Stomach (tissue), 9 donors: ENCODE results near the gene ARHGAP28. TPM values are rescaled to one million over a fixed set of nuclear protein-coding genes. Genes with fewer than 3 reads are reported as not detected.

Experiments
- DNase-seq, 2 donors: peaks; one replicate each; pipeline versions ENCODE4 v3.0.0 to v3.0.0-alpha.2; 2013 to 2019
- H3K27ac ChIP-seq, 5 donors: fragments of 200-600 bp in 4 of 5; sonication (generic) in 4 of 5; one replicate each; pipeline ENCODE4 v1.5.1; 2013 to 2019; ENCODE audit warnings: mild to moderate bottlenecking in 1 of 5, moderate library complexity in 1 of 5
- H3K27me3 ChIP-seq, 3 donors: fragments of 200-600 bp; sonication (generic); one replicate each; pipeline ENCODE4 v1.5.1; 2017 to 2019; ENCODE audit warnings: mixed run types in 1 of 3
- H3K36me3 ChIP-seq, 4 donors: fragments of 200-600 bp; sonication (generic); 1 replicate in 3 of 4; 2 replicates in 1 of 4; pipeline ENCODE4 v1.5.1; 2016 to 2019
- H3K4me1 ChIP-seq, 4 donors: fragments of 200-600 bp; sonication (generic); one replicate each; pipeline ENCODE4 v1.5.1; 2016 to 2019
- H3K4me3 ChIP-seq, 4 donors: fragments of 200-600 bp; sonication (generic) in 3 of 4; one replicate each; pipeline ENCODE4 v1.5.1; 2016 to 2019; ENCODE audit warnings: mild to moderate bottlenecking in 1 of 4
- H3K9me3 ChIP-seq, 4 donors: fragments of 200-600 bp; sonication (generic); one replicate each; pipeline ENCODE4 v1.5.1; 2016 to 2019
- CTCF ChIP-seq, 7 experiments: fragments of 450-650 bp in 4 of 7; fragments of 200-600 bp in 3 of 7; sonication (generic) in 3 of 7; IDR thresholded peaks; one replicate each; pipeline ENCODE4 v1.5.1; 2016 to 2019; ENCODE audit warnings: antibody characterized with exemption in 7 of 7, control low read depth in 2 of 7, mild to moderate bottlenecking in 1 of 7
- EP300 ChIP-seq: sonication (generic); formaldehyde crosslinking; IDR thresholded peaks from one replicate; pipeline ENCODE4 v1.6.1; 2017; ENCODE audit warnings: antibody characterized with exemption
- POLR2A ChIP-seq, 4 donors: fragments of 450-650 bp; IDR thresholded peaks; one replicate each; pipeline ENCODE4 v1.6.1; 2016; ENCODE audit warnings: antibody characterized with exemption in 4 of 4, control low read depth in 2 of 4, mild to moderate bottlenecking in 1 of 4, moderate library complexity in 1 of 4
- POLR2AphosphoS5 ChIP-seq, 3 donors: sonication (generic); formaldehyde crosslinking; IDR thresholded peaks; one replicate each; pipeline ENCODE4 v1.6.1; 2016; ENCODE audit warnings: antibody characterized with exemption in 3 of 3
- WGBS, 5 donors: extraction: QIAGEN DNeasy Blood & Tissue Kit in 3 of 5; methylation state at CpG; one replicate each; pipeline versions ENCODE4 v1.1.5 to v1.1.7; 2013 to 2018; 5-methylcytosine and 5-hydroxymethylcytosine counted together
- intact Hi-C: fragments of 100-400 bp; cut with DNase I; formaldehyde crosslinking; loops from one replicate; pipeline ENCODE4 v1.15.1; 2023; ENCODE audit warnings: low total_unique reads
- polyA plus RNA-seq, 3 donors: library from polyadenylated mRNA; stranded (reverse); fragments of 200-250 nt; gene quantifications; one replicate each; pipeline ENCODE4 v1.2.3, GENCODE V29; 2013
- total RNA-seq, 5 donors: library from RNA; depleted of rRNA; stranded (reverse); fragments of >200 nt; gene quantifications; one replicate each; pipeline versions ENCODE4 v1.1.0 to v1.2.3, GENCODE V29; 2014 to 2016
- donor health status: healthy with polysubstance abuse.
- donor health status: Bipolar disorder and iron deficiency.
- donor health status: healthy.

ARHGAP28 gene
- total and polyA plus RNA-seq, 8 donors: 0.73 to 33.8 (median 3.6) TPM

DNA sequence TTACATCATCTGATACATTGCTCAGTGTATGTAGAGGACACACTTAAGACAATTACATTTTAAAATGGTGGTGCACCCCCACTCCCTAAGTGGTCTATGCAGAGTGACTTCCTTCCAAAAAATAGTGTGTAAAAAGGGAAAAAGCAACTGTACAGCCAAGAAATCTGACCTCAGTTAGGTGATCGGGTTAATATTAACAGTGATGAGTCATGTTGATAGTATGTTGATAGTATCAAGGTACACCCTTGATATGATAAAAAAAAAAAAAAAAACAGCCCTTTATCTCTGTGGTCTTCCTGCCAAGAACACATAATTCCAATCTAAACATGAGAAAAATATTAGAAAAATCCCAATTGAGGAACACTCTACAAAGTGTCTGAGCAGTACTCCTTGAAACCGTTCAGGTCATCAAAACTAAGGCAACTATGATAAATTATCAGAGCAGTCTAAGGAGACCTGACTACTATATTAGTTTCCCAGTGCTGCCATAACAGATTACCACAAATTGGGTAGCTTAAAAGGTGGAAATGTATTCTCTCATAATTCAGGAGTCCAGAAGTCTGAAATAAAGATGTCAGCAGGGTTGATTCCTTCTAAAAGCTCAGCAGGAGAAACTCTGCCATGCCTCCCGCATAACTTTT is 171.9 kb downstream of the ARHGAP28 start:
- Histone ChIP-seq H3K27me3 (no peaks in the 10 kb centered on the region), H3K4me1 (no peaks in the 10 kb centered on the region), H3K27ac (no peak overlapping the region), H3K36me3 (no peaks in the 10 kb centered on the region), H3K9me3 (peaks cover 0 to 18% (median 5%) of the 10 kb centered on the region in 4 donors), H3K4me3 (no peak overlapping the region)
- DNase-seq: no peak
- no peak for TF ChIP-seq EP300
- no peak for TF ChIP-seq POLR2AphosphoS5 (IDR thresholded peaks at IDR 0.05)
- TF ChIP-seq POLR2A (IDR thresholded peaks at IDR 0.05): no peak
- no peak for TF ChIP-seq CTCF (IDR thresholded peaks at IDR 0.05)
- 67 to 84% (median 72%) methylated on average over 3 of the region's 3 CpGs for whole genome bisulfite sequencing, 5 donors
- intact Hi-C loops: no loop called here

DNA sequence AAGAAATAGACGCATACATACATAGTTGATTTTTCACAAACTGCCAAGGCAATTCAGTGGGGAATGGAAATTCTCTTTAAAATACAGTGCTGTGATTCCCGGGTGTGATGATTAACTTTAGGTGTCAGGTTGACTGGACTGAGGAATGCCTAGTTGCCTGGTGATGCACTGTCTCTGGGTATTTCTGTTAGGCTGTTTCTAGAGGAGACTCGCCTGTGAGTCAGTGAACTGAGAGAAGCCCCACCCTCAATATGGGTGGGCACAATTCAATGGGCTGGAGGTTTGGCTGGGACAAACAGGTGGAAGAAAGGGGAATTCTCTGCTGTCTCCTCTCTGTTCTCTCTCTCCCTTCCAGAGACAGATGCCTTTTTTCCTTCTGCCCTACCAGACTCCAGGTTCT is 187.6 kb downstream of the ARHGAP28 start:
- Histone ChIP-seq H3K4me3 (no peak overlapping the region), H3K9me3 (no peaks in the 10 kb centered on the region), H3K27ac (no peak overlapping the region), H3K27me3 (no peaks in the 10 kb centered on the region), H3K4me1 (no peaks in the 10 kb centered on the region), H3K36me3 (peaks cover 0 to under 1% (median 0%) of the 10 kb centered on the region in 4 donors)
- no peak for DNase-seq
- 75 to 91% (median 88%) methylated on average over 3 of the region's 3 CpGs for WGBS, 5 donors
- no peak for TF ChIP-seq POLR2AphosphoS5 (IDR thresholded peaks at IDR 0.05)
- no peak for TF ChIP-seq EP300
- no peak for TF ChIP-seq POLR2A (IDR thresholded peaks at IDR 0.05)
- no peak for TF ChIP-seq CTCF (IDR thresholded peaks at IDR 0.05)
- intact Hi-C loops: loop anchor here (5.0 kb wide), 1 partner anchor 100 kb away; no protein-coding TSS in a partner anchor

DNA sequence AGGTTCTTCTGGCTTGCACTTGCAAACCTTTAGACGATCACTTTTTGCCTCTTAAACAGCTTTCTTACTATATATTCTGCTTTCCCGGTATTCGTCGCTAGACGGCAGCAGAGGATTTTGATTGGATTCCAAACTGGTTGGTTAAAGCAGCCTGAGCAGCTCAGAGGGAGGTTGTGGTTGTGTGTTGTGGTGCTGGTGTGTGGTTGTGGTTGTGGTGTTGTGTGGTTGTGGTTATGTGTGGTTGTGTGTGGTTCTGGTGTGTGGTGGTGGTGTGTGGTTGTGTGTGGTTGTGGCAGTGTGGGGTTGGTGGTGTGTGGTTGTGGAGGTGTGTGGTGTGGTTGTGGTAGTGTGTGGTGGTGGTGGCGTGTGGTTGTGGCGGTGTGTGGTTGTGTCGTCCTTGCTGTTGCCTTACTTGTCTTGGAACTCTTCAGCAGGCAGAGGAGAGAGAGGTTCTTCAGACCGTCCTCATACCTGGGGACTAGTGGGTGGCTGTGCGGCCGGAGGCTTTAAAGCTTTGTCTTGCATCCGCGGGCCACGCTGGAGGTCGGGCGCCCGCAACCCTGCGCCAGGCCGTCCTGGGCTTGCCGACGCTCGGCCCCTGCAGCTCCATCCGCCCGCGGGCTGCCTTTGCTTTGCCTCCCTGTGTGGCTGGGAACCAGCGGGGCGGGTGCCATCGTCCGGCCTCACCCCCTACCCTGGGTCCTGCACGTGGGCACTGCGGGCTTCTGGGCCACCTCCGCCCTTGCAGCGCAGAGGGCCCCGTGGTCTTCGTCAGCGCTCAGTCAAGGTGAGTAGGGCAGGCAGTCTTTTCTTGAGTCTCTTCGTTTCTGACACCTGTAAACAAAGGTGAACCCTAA is 190.8 kb downstream of the ARHGAP28 start:
- intact Hi-C loops: loop anchor here (10.0 kb wide), 1 partner anchor 74 kb away; no protein-coding TSS in a partner anchor
- Histone ChIP-seq H3K4me3 (no peak overlapping the region), H3K27ac (no peak overlapping the region), H3K4me1 (no peaks in the 10 kb centered on the region), H3K36me3 (no peaks in the 10 kb centered on the region), H3K27me3 (no peaks in the 10 kb centered on the region), H3K9me3 (no peaks in the 10 kb centered on the region)
- DNase-seq: peak; percentile 77 to 83
- WGBS, 5 donors: 66 to 79% (median 74%) methylated on average over 22 to 37 of the region's 37 CpGs
- TF ChIP-seq CTCF (IDR thresholded peaks at IDR 0.05) (peak in 5 of 7 experiments; percentile 30 to 93 (median 53)), EP300 (no peak)

- DNase-seq: no peak
- Histone ChIP-seq H3K27ac (no peak overlapping the region), H3K9me3 (no peaks in the 10 kb centered on the region), H3K4me3 (no peak overlapping the region), H3K4me1 (no peaks in the 10 kb centered on the region), H3K36me3 (no peaks in the 10 kb centered on the region), H3K27me3 (no peaks in the 10 kb centered on the region)
- intact Hi-C loops: loop anchor here (10.0 kb wide), 1 partner anchor 73 kb away; no protein-coding TSS in a partner anchor
- TF ChIP-seq POLR2AphosphoS5 (IDR thresholded peaks at IDR 0.05): no peak
- no peak for TF ChIP-seq CTCF (IDR thresholded peaks at IDR 0.05)
- no peak for TF ChIP-seq POLR2A (IDR thresholded peaks at IDR 0.05)
- no peak for TF ChIP-seq EP300
Observed at GRCh38 chr18:6921571-6921970, 192.1 kb downstream of the ARHGAP28 start.
